GM21619 (cell line): ENCODE results near the gene UBE2D3.

Experiments
- ATAC-seq: cut with Tn5 transposase; IDR thresholded peaks from one replicate; pipeline ENCODE4 v1.9.1; 2021; ENCODE audit not compliant: unreplicated experiment

UBE2D3 gene

GRCh38 chr4:102792361-102792936 lies 34.9 kb downstream of the UBE2D3 start:
- no peak for ATAC-seq

- no peak for ATAC-seq
Observed at GRCh38 chr4:102791318-102791835, 36.0 kb downstream of the UBE2D3 start.

DNA sequence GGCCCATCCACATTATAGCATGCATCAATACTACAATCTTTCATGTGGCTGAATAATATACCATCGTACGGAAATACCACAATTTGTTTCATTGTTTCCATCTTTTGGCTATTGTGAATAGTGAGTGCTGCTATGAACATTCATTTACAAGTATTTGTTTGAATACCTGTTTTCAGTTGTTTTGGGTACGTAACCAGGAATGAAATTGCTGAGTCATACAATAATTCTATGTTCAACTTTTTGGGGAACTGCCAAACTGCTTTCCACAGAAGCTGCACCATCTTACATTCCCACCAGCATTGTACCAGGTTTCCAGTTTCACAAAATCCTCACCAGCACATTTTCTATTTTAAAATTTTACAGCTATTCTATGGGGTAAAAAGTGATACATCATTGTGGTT lies 38.0 kb downstream of the UBE2D3 start:
- ATAC-seq = no peak

- no peak for ATAC-seq
Observed at GRCh38 chr4:102787944-102788343, 39.4 kb downstream of the UBE2D3 start.

GRCh38 chr4:102787096-102787881 lies 40.1 kb downstream of the UBE2D3 start:
- no peak for ATAC-seq

GRCh38 chr4:102786279-102786678 lies 41.1 kb downstream of the UBE2D3 start:
- no peak for ATAC-seq

GRCh38 chr4:102783006-102783405 lies 44.3 kb downstream of the UBE2D3 start:
- no peak for ATAC-seq

DNA sequence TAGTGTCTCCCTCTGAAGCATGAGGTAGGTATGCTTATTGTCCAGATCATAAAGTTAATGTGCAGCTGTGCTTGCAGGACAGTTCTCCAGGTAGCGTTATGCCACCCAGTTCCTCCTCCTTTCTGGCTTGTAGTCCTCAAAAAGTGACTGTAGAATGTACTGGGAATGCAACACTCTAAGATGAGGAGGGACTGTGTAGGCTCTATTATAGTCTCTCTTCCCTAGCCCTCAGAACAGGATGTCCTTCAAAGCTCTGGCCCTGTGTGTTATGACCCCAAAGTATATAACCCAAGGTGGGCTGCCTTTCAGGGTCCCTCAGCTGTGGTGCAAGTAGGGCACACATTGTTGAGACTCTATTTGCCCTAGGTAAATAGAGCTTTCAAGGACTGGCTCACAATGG lies 45.8 kb downstream of the UBE2D3 start:
- ATAC-seq = no peak

- ATAC-seq = peak; percentile 60
Observed at GRCh38 chr4:102780476-102781144, 46.7 kb downstream of the UBE2D3 start.

GRCh38 chr4:102779204-102779603 lies 48.1 kb downstream of the UBE2D3 start:
- ATAC-seq = no peak

- ATAC-seq = no peak
Observed at GRCh38 chr4:102778720-102779119, 48.6 kb downstream of the UBE2D3 start.

DNA sequence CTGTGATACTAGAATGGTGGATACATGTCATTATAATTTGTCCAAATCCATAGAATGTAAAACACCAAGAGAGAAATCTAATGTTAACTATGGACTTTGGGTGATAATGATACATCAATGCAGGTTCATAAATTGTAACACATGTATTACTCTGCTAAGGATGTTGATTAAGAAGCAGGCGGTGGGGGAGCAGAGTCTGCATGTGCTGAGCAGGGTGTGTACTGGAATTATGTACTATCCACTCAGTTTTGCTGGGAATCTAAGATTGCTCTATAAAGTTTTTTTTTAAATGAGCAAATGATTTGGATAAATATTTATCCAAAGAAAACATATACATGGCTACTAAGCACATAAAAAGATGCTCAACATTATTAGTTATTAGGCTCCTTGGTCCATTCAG lies 51.5 kb downstream of the UBE2D3 start:
- no peak for ATAC-seq

DNA sequence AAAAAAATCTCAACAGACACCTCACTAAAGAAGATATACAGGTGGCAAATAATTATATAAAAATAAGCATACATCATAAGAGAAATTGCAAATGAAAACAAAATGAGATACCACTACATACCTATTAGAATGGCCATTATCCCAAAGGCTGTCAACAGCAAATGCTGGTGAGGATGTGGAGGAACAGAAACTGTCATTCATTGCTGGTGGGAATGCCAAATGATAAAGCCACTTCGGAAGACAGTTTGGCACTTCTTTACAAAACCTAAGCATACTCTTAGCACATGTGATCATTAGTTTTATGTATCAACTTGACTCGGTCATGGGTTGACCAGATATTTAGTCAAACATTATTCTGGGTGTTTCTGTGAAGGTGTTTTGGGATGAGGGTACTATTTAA lies 53.1 kb downstream of the UBE2D3 start:
- no peak for ATAC-seq

DNA sequence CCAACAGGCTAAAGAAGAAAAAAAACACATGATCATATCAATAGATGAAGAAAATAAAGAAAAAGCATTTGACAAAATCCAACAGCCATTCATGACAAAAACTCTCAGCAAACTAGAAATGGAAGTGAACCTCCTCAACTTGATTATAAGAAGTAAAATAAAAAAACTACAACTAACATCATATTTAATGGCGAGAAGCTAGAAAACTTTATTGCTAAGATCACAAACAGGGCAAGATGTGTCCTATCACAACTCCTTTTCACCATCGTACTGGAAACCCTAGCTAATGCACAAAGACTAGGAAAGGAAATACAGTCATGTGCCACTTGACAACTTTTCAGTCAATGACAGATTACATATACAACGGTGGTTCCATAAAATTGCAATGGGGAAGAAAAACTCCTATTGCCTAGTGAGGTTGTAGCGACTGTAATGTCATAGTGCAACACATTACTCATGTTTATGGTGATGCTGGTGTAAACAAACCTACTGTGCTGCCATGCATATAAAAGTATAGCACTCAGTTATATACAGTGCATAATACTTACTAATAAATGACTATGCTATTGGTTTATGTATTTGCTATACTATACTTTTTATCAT lies 54.5 kb downstream of the UBE2D3 start:
- ATAC-seq = no peak

DNA sequence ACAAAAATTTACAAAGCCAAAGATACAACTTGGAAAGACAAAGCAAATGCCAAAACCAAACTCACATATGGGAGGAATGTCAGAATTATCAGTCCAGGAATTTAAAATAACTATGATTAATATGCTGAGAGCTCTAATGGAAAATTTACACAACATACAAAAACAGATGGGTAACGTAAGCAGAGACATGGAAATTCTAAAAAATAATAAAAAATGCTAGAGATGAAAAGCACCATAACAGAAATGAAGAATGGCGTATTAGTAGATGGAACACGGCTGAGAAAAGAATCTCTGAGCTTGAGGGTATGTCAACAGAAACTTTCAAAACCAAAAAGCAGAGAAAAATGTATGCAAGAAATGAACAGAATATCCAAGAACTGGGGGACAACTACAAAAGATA lies 62.5 kb downstream of the UBE2D3 start:
- ATAC-seq = no peak

GRCh38 chr4:102761906-102762305 lies 65.4 kb downstream of the UBE2D3 start:
- no peak for ATAC-seq

GRCh38 chr4:102761296-102761701 lies 66.1 kb downstream of the UBE2D3 start:
- peak; percentile 2 for ATAC-seq

DNA sequence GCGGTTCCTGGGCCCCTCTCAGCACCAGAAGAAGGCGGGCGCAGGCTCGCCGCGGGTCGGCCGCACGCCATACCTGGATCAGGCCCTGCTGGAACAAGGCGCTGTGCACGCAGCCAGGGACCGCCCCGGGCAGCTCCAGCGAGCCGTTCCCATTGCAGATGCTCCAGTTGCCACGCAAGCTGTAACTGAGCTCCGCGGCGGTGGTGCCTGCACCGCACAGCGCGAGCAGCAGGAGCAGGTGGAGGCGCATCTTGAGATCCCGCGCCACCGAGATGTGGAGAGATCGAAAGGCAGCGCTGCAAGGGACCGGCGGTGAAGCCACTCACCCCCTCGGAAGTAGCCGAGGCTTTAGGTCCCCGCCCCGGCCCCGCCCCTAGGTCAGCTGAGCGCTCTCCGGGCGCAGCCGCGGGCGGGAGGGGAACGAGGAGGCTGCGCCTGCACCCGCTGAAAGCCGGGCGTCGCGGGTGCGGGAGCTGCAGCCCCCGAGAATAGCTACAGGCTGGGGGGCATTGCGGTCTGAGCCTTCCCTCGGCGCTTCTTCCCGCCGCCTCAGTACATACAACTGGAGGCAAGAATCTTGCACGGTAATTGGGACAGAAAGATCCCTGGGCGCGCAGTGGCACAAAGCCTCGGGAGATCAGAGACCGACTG lies 66.6 kb downstream of the UBE2D3 start, which contains the start of gene MANBA:
Gene MANBA (minus strand): TSS at position 324 of the 651 bp plus-strand sequence. CDS start 74 bp downstream, at position 250.
- peak; percentile 89 for ATAC-seq

GRCh38 chr4:102759831-102760644 lies 67.3 kb downstream of the UBE2D3 start:
- peak; percentile 59 for ATAC-seq
